HK-2 (cell line): Measurements from ENCODE around the gene DAB1.

ENCODE experiments used
- DNase-seq: peaks from one replicate; pipeline ENCODE4 v3.0.0-alpha.2; 2018; ENCODE audit not compliant: unreplicated experiment

DAB1 gene

GRCh38 chr1:56979986-56980755 is 443.7 kb downstream of the DAB1 start:
- DNase-seq = no peak

- no peak for DNase-seq
These were observed 445.0 kb downstream of the DAB1 start for GRCh38 chr1:56978819-56979218.

GRCh38 chr1:56977910-56978309 is 445.9 kb downstream of the DAB1 start:
- no peak for DNase-seq

DNA sequence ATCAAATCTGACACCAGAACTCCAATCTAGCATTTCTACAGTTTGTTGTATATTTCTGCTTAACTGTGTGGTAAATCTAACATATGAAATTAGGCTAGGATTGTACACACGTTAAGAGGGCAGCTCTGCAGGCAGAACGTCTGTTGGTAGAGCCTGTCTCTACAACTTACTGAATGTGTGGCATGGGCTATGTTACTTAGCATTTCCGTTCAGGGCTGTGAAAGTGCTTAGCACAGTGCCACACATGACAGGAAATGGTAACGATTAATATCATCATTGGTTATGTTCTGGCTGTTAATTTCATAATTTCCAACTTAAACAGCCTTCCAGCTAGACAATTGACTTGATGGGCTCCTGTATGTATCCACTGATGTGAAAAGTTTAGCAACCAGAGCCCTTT is 448.4 kb downstream of the DAB1 start:
- DNase-seq = no peak

- DNase-seq = no peak
These were observed 449.7 kb downstream of the DAB1 start for GRCh38 chr1:56973923-56974742.

GRCh38 chr1:56972976-56973375 is 450.9 kb downstream of the DAB1 start:
- no peak for DNase-seq

GRCh38 chr1:56970280-56970679 is 453.6 kb downstream of the DAB1 start:
- DNase-seq = no peak

DNA sequence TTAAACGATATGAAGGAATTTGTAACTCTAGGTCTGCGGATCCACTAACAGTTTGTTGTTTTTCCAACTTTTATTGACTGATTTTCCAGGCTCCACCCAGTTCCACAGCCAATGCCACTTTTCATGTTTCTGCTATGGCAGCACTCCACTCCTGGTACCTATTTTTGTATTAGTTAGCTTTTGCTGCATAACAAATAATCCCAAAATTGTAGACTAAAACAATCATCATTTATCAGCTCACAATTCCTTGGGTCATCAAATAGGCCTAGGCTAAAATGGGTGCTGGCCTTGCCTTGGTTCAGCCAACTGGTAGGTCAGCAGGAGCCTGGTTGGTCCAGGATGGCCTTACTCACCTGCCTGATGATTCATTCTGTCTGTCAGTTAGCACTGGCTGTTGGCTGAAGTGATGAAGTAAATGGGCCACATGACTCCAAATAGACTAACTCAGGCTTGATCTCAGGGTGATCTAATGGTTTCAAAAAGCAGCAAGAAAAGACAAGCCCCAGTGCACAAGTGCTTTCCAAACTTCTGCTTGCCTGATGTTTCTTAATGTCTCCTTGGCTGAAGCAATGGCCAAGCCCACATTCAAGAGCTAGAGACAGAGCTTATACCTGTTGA is 454.9 kb downstream of the DAB1 start:
- DNase-seq = no peak

DNA sequence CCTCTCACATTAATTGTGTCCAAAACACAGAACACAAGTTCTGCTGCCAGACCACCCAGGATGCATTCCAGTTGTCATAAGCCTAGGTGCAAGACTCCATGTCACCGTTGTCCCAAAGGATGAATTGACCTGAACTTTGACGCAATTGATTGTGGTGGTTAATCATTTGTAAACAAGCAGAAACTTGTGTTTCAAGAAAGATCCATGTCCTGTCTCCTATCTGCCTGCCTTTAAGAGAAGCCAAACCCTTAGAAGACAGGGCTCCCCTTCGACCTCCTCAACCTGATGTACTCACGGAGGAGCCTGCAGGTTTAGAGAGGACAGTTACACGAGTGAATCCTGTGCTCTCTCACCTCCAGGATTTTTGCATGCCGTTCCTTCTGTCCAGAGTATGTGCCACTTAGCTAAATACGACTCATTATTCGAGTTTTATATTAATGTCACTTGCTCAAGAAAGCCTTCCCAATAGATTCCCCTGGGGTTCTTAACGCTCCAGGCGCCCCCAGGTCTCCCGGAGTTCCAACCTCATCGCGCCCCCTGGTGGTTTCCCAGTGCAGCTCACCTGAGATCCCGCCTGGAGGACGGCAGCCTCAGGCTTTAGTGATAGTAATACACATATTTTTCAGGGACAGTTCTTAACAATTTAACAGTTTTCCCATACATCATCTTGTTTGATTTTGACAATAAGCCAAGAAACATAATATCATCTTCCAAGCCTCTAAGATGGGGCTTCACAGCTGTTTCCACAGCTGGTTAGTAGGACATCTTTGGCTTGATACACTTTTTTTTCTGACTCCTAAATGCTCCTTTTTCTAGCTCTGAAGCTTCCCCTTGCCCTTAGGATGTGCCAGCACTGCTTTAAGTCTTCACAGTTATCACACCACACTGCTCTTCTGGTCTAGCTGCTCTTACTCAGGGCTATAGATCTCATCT is 455.7 kb downstream of the DAB1 start:
- peak; percentile 5 for DNase-seq

DNA sequence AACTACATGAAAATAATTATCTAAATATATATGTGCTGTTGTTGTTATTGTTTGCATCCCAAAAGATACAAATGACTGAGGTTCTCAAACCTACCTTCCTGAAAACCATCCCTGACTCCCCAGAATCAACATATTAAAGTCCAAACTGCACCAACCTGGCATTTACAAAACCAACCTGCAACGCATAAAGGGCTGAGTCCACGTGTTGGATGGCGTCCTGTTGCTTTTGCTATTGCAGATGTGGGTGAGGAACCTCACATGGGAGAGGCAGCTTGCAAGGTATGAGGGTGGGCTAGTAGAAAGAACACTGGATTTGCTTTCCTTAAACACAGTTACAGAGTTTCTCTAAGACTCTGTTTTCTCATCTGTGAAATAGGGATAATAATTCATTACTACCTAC is 456.5 kb downstream of the DAB1 start:
- DNase-seq = no peak

GRCh38 chr1:56966698-56966999 is 457.2 kb downstream of the DAB1 start:
- no peak for DNase-seq

DNA sequence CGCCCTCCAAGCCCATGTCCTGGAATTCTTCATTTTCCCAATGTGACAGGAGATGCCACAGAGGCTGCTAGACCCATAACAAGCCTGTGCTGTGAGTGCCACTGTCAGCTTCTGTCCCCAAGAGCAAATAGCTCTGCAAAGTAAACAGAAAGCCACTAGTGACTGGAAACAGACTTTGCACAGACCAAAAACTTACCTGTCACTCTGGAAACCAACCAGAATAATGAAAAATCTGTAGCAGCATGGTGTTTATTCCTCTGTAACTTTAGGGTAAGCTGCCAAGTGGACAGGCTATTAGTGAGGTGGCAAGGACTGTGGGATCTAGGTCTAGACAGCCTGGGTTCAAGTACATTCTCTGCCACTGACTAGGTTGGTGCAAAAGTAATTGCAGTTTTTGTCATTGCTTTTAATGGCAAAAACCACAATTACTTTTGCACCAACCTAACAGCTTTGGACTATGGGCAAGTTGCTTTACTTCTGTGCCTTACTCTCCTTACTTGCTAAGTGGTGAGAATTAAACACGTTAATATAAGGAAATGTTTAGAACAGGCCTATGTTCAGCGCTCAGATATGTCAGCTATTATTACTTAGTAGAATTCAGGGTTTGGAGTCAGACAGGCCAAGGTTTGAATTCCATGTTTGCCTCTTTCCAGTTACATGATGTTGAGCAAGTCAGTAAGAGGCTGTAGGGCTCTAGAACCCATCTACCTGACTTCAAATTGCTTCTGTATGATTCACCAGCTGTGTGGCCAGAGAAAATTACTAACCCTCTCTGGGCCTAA is 457.8 kb downstream of the DAB1 start, which contains the start of gene C8B:
TSS of gene C8B (minus strand) at position 100 of the 782 bp plus-strand sequence. CDS start at position 33, 67 bp downstream.
- DNase-seq = no peak

GRCh38 chr1:56965191-56965590 is 458.7 kb downstream of the DAB1 start:
- no peak for DNase-seq

- no peak for DNase-seq
These were observed 459.4 kb downstream of the DAB1 start for GRCh38 chr1:56964349-56965017.

DNA sequence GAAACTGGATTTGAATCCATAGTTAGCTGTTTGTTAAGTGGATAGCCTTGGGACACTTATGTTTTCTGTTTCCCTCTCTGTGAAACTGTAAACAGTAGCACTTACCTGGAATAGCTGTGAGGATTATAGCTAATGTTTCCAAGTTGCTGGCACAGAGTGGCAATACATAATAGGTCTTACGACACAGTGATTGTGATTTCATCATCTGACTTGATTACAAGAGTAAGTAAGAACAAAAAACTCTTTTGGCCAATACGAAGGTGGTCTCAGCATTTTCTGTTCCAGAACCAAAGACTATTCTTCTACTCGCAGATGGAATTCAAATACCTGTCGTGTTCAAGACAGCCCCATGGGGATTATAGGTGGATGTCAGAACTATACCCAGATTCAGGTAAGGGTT is 460.2 kb downstream of the DAB1 start:
- no peak for DNase-seq

DNA sequence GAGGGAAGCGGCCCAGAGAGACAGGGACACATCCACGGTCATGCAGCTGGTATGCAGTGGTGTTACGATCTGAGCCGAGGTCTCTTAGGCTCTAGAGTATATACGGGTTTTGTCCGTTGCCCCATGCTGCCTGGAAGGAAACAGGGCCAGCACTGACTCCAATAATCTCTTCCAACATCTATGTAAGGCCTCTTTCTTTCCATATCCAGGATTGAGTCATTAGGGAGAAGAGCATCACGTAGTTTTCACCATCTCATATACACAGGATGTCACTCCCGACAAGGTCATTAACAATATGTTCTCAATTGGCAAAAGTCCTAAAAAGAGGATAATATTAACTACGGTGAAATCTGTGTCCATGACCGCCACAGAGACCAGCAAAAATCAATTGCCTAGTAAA is 462.4 kb downstream of the DAB1 start:
- DNase-seq = no peak

DNA sequence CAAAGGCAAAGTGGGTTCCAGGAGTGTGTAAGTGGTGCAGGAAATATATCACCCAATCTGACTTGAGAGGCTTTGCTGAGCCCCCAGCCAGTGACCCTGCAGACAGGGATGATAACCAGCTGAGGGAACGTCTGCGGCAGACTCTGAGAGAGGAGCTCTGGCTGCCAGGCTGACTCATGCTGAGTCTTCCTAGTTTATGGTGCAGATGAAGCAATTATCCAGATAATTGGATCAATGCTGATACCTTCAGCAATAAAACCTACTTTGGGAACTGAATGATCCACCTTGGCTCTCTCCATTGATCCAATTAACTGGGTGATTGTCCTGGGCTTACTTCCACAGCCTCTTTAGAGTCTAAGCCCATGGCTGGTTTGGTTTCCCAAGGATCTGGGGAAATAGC is 465.3 kb downstream of the DAB1 start:
- DNase-seq = no peak

- no peak for DNase-seq
These were observed 465.9 kb downstream of the DAB1 start for GRCh38 chr1:56957931-56958330.

- DNase-seq = no peak
These were observed 469.2 kb downstream of the DAB1 start for GRCh38 chr1:56954664-56955063.

DNA sequence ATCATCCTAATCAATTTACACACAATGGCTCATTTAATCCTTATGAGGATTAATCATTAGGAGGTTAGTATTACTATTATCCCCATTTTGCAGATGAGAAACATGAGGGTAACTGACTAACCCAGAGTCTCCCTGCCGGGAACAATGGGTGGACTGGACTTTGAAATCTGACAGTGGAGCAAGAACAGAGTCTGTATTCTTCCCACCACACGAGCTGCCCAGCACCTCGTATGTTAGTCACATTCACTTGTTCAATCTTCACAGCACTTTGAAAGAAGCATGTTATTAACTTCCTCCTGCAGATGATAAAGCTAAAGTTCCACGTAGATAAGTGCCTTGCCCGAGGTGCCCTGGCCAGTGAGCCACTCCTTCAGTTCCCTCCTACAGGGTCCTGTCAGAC is 470.5 kb downstream of the DAB1 start:
- no peak for DNase-seq
